Stomach (tissue), 4 donors: ENCODE measurements around the gene IBSP.

Source experiments
- CTCF ChIP-seq, 7 experiments: fragments of 450-650 bp in 4 of 7; fragments of 200-600 bp in 3 of 7; sonication (generic) in 3 of 7; IDR thresholded peaks; one replicate each; pipeline ENCODE4 v1.5.1; 2016 to 2019; ENCODE audit warnings: antibody characterized with exemption in 7 of 7, control low read depth in 2 of 7, mild to moderate bottlenecking in 1 of 7
- POLR2A ChIP-seq, 4 donors: fragments of 450-650 bp; IDR thresholded peaks; one replicate each; pipeline ENCODE4 v1.6.1; 2016; ENCODE audit warnings: antibody characterized with exemption in 4 of 4, control low read depth in 2 of 4, mild to moderate bottlenecking in 1 of 4, moderate library complexity in 1 of 4
- POLR2AphosphoS5 ChIP-seq, 3 donors: sonication (generic); formaldehyde crosslinking; IDR thresholded peaks; one replicate each; pipeline ENCODE4 v1.6.1; 2016; ENCODE audit warnings: antibody characterized with exemption in 3 of 3

- TF ChIP-seq POLR2AphosphoS5 (IDR thresholded peaks at IDR 0.05): no peak
- peak in 1 of 7 experiments; percentile 12 for TF ChIP-seq CTCF (IDR thresholded peaks at IDR 0.05)
- TF ChIP-seq POLR2A (IDR thresholded peaks at IDR 0.05): no peak
These were observed 40.2 kb downstream of the IBSP start for GRCh38 chr4:87839592-87839946.
